Measurements from ENCODE around the gene GYG1. TPM values are rescaled to one million over a fixed set of nuclear protein-coding genes. Genes with fewer than 3 reads are reported as not detected.
A peak's percentile ranks its signal among the peaks of the same experiment; 100 is the strongest.

The GYG1 gene
- total and polyA plus RNA-seq, 2 of the 4 experiments (the other 2 are of a cell fraction): 48.4 to 90.3 TPM

DNA sequence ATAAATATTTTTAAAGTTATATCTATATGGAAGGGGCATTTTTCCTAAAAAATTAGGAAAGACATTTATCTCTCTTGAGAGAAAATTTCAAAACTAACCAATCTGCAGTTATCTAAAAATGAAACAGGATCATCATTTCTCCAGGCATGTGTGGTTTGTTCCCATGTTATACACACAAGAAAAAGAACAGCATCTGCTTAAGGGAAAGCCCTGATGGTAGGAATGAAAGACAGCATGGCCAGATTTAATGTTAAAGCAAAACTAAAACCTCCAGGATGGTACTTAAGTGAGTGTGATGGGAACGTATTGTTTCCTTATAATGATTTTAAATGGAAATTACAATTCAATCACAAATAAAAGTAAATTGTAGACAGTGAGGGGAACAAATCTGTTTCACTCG, 46.2 kb upstream of the GYG1 start:
- WGBS, 2 experiments (ENCODE audit: extremely low coverage in 2 of 2, insufficient read length in 1 of 2): no CpG with 5 or more reads among the region's 2 CpGs

More for the DNA sequence above, 46.2 kb upstream of the GYG1 start:
- Histone ChIP-seq H3K4me1 (ENCODE audit: control insufficient read depth, insufficient read depth, low read length) (peaks cover 3% of the 10 kb centered on the region; the same call in 1 of the 2 replicates), H3K79me1 (ENCODE audit: low read depth in 1 of 2, low read length in 2 of 2) (no peaks in the 10 kb centered on the region), H3K18ac (ENCODE audit: low read depth, low read length) (no peak overlapping the region), H3K23ac (ENCODE audit: low read depth, low read length) (no peak overlapping the region), H2BK120ac (ENCODE audit: low read depth, low read length) (0 out of 2 replicates have a peak overlapping the region, but pooled peaks have one; percentile 32), H4K91ac (ENCODE audit: insufficient read depth, low read depth, low read length) (no peak overlapping the region), H4K8ac (ENCODE audit: low read depth in 2 of 2, low read length in 2 of 2) (no peak overlapping the region), H3K4me3 (ENCODE audit: insufficient read depth, low read depth, low read length) (no peak overlapping the region), H2AFZ (replicated peaks; ENCODE audit: low read length, poor library complexity) (no peak overlapping the region), H4K5ac (ENCODE audit: low read depth, low read length) (no peak overlapping the region), H3K36me3 (ENCODE audit: control insufficient read depth, insufficient read depth, low read length) (no peaks in the 10 kb centered on the region), H3K4me2 (ENCODE audit: low read depth, low read length) (no peak overlapping the region), H3K56ac (ENCODE audit: extremely low read depth, insufficient read depth, low read length) (no peak overlapping the region), H4K20me1 (ENCODE audit: insufficient read depth, low read length) (no peaks in the 10 kb centered on the region), H2AK5ac (ENCODE audit: low read depth, low read length) (no peak overlapping the region), H3K9me1 (ENCODE audit: insufficient read depth, low read length) (peaks cover 3% of the 10 kb centered on the region; the same call in 1 of the 2 replicates), H3K27ac (ENCODE audit: insufficient read depth, low read length) (no peak overlapping the region), H3K4ac (ENCODE audit: low read depth, low read length) (no peak overlapping the region), H2BK15ac (ENCODE audit: low read depth, low read length) (0 out of 3 replicates have a peak overlapping the region, but pooled peaks have one; percentile 34), H3K27me3 (ENCODE audit: control insufficient read depth, insufficient read depth, low read length) (no peaks in the 10 kb centered on the region; the same call in none of the 2 replicates), H3K14ac (replicated peaks; ENCODE audit: low read depth, low read length) (no peak overlapping the region), H2BK5ac (ENCODE audit: low read depth, low read length, poor library complexity, severe bottlenecking) (no peak overlapping the region), H3K9ac (ENCODE audit: low read depth, low read length) (no peak overlapping the region), H2BK20ac (ENCODE audit: low read depth, low read length) (no peak overlapping the region; the same call in 1 of the 2 replicates), H3K9me3 (ENCODE audit: control insufficient read depth, insufficient read depth, low read length) (no peaks in the 10 kb centered on the region), H2AK9ac (replicated peaks; ENCODE audit: low read depth, low read length, poor library complexity) (no peak overlapping the region)
- in situ Hi-C loops (cut with MboI; ENCODE audit: low sequenced_read_pairs) (loop anchor here (5.0 to 25.0 kb wide), 5 partner anchors 83 to 1008 kb away; no protein-coding TSS in a partner anchor), dilution Hi-C loops (cut with HindIII; ENCODE audit: low sequenced_read_pairs, unreplicated experiment) (no loop called here), intact Hi-C loops (cut with micrococcal nuclease) (loop anchor here (5.0 kb wide), 1 partner anchor 483 kb away; no protein-coding TSS in a partner anchor)
- DNase-seq: no peak
- no peak for TF ChIP-seq MXI1 (IDR thresholded peaks at IDR 0.05; ENCODE audit: borderline replicate concordance, low read depth, low read length)
- no peak for TF ChIP-seq MAFK (IDR thresholded peaks at IDR 0.05; ENCODE audit: low read depth, low read length)
- no peak for TF ChIP-seq RFX5 (IDR thresholded peaks at IDR 0.05; ENCODE audit: low read depth, low read length)
- no peak for TF ChIP-seq RCOR1 (IDR thresholded peaks at IDR 0.05; ENCODE audit: insufficient replicate concordance, low read length)
- no peak for TF ChIP-seq BHLHE40 (IDR thresholded peaks at IDR 0.05; ENCODE audit: low read depth, low read length)
- TF ChIP-seq NFE2L2 (IDR thresholded peaks at IDR 0.05; ENCODE audit: low read depth, low read length): no peak
- ATAC-seq (ENCODE audit: low read depth): no peak
- no TSS peak for BruUV-seq (replicated peaks)
- POLR2A ChIA-PET (ENCODE audit: unreplicated experiment): no interaction called here
- CTCF ChIA-PET: no interaction called here
